Esophagus mucosa (tissue), 1 donor: ENCODE measurements around the gene CTSD. TPM values are rescaled to one million over a fixed set of nuclear protein-coding genes. Genes with fewer than 3 reads are reported as not detected.
A peak's percentile ranks its signal among the peaks of the same experiment; 100 is the strongest.

Experiments used
- ATAC-seq: fragments of 200-7000 bp; cut with Tn5 transposase; one replicate; pipeline ENCODE4 v1.9.1; 2020
- total RNA-seq: library from RNA; stranded (reverse); gene quantifications from one replicate; pipeline ENCODE4 v1.2.4, GENCODE V29; 2023
- donor health status: DM: yes; HTN: yes; CAD: no.

Gene CTSD
- total RNA-seq, 1 donor from 2014 or later: 583 TPM

GRCh38 chr11:1727861-1728260 lies 35.9 kb downstream of the CTSD start:
- no peak for ATAC-seq

DNA sequence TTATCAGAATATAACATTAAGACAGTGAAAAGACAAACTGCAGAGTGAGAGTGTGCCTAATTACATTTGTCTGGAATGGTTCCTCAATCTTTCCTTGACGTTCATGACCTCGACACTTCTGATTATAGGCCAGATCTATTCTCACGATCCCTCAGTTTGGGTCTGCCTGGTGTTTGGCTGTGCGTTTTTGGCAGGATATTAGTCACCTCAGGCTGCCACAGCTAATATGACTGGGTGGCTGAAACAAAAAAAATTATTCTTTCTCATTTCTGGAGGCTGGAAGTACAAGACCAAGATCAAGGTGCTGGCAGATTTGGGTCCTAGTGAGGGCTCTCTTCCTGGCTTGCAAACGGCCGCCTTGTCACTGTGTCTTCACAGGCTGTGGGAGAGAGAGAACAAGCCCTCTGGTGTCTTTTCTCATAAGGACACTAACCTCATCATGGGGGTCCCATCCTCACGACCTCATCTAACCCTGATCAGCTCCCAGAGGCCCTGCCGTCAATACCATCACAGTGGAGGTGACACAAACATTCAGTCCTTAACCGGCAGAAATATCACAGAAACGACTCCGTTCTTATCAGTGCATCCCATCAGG lies 36.5 kb downstream of the CTSD start:
- no peak for ATAC-seq

DNA sequence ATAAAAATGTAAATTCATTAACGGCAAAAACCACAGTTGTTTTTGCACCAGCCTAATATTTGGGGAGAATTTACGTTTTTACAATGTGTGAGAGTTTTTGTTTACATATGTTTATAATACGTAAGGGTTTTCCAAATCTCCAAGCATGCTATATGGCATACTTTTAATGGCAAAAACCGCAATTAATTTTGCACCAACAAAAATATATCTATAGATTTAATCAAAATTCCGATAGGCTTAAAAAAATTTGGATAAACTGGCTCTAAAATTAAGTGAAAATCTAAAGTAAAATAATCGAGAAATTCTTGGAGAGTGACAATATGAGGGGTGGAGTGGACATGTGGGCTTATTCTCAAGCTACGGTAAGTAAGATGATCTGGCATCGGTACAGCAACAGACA lies 43.9 kb downstream of the CTSD start:
- no peak for ATAC-seq

DNA sequence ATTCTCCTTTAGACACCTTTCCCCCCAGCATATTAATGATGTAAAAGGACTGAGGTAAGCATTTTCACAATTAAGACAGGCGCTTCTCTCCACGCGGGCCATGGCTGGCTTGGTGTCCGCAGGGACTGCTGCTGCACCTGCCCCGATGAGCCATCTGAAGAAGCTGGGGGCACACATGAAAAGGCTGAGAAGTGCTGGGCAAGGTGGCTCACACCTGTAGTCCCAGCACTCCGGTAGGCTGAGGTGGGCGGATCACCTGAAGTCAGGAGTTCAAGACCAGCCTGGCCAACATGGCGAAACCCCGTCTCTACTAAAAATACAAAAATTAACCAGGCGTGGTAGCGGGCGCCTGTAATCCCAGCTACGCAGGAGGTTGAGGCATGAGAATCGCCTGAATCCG lies 45.4 kb downstream of the CTSD start:
- ATAC-seq: no peak

- no peak for ATAC-seq
Observed at GRCh38 chr11:1717745-1718144, 46.0 kb downstream of the CTSD start.

DNA sequence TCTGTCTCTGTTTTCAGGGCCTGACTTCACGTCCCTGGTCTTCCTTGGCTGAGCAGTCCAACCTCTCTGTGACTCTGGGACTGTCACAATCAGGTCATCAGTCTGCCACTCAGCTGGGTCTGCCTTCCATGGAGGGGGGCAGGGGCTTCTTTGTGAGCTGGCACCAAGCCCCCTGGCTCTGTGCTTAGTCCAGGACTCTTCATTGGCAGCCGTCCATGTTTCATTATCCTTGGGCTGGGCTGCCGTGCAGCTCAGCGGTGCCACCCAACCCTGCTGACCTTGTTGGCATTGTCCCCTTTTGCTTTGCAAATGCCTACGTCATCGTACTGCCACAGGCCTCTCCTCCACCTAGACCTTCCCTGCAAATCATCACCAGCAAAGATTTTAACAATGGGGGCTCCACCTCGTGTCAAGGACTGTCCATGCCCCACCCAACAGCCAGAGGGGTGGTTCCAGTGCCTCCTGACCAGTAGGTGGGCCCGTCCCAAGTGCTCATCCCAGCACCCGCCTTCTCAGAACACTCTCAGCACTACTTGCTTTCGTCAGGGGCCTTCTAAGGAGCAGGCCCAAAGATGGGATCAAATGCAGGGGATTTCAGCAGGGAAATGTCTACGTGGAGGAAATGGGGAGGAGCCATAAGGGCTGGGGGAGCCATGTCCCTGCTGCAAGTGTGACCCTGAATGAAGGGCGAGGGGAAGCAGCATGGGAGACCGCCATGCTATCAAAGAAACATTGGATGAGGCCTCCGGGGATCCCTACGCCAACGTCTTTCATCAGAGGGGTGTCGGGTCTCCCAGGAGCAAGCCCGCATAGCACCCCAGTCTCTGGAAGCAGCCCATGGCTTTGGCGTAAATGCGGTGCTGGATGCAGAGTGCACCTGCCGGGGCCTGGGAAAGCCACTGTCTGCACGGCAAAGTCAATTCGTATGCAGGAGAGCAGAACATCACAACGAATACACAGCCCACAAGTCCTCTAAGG lies 48.5 kb downstream of the CTSD start:
- ATAC-seq: no peak

- ATAC-seq: no peak
Observed at GRCh38 chr11:1708716-1709115, 55.0 kb downstream of the CTSD start.

DNA sequence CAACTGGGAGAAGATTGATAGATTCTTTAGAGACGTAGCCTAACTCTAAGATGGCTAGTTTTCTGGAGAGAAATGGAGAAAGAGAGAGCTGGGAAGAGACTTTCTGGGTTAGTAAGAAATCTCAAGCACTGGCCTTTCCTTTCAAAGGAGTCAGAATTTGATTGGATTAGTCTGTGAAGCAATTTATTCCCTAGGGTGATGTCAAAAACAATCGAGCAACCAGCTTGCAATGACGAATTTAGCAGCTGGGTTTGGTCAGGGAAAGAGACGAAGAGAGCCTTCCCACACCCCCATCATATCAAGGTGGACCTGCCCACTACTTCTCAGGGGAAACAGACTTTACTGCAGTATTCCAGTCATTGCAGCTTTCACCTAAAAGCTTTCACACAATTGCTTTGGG lies 56.0 kb downstream of the CTSD start:
- no peak for ATAC-seq

- ATAC-seq: peak; percentile 60
Observed at GRCh38 chr11:1706634-1707400, 56.9 kb downstream of the CTSD start.

GRCh38 chr11:1705126-1706052 lies 58.3 kb downstream of the CTSD start:
- ATAC-seq: peak; percentile 77

DNA sequence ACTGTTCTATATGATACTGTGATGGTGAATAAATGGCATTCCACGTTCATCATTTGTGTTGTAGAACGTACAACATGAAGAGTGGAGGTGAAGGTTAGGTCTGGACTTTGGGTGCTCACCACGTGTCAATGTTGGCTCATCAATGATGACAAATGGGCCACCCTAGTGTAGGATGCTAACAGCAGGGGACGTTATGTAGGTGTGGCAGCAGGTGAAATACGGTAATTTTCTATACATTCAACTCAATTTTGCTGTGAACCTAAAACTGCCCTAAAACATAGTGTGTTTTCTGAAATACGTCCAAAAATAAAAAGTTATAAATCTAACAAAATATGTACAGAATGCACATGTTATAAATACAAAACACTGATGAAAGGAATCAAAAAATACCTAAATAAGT lies 60.6 kb downstream of the CTSD start:
- ATAC-seq: no peak

Other genes starting within 250 kb of the CTSD start
- 0.76 TPM for gene DUSP8, start 191.7 kb downstream of the CTSD start, total RNA-seq
- not detected for gene KRTAP5-1, start 178.6 kb downstream of the CTSD start, total RNA-seq
- gene KRTAP5-2, start 165.6 kb downstream of the CTSD start, total RNA-seq: not detected
- gene KRTAP5-3, start 155.5 kb downstream of the CTSD start, total RNA-seq: not detected
- not detected for gene KRTAP5-4, start 141.8 kb downstream of the CTSD start, total RNA-seq
- gene KRTAP5-5, start 134.2 kb downstream of the CTSD start, total RNA-seq: not detected
- not detected for gene KRTAP5-6, start 66.7 kb downstream of the CTSD start, total RNA-seq
- gene IFITM10, start 13.3 kb downstream of the CTSD start, total RNA-seq: 0.96 TPM
- gene SYT8, start 71.1 kb upstream of the CTSD start, total RNA-seq: 22.4 TPM
- gene TNNI2, start 75.1 kb upstream of the CTSD start, total RNA-seq: 4.4 TPM
- 18.8 TPM for gene LSP1, start 89.2 kb upstream of the CTSD start, total RNA-seq
- gene PRR33, start 128.0 kb upstream of the CTSD start, total RNA-seq: not detected
- gene TNNT3, start 155.8 kb upstream of the CTSD start, total RNA-seq: 0.40 TPM
- gene MRPL23, start 183.4 kb upstream of the CTSD start, total RNA-seq: 44.4 TPM
- gene H19, start 233.9 kb upstream of the CTSD start, total RNA-seq: 6.5 TPM